ENCODE results near the gene PRKD2. TPM values are rescaled to one million over a fixed set of nuclear protein-coding genes. Genes with fewer than 3 reads are reported as not detected.
"Not testable (repeated sequence)": the region's sequence is repeated elsewhere in the genome, so short reads cannot be mapped to it uniquely, and the experiment has no call there.

PRKD2 gene
- total RNA-seq, 2 experiments from 2014 or later, result 62.2 to 62.3 TPM

DNA sequence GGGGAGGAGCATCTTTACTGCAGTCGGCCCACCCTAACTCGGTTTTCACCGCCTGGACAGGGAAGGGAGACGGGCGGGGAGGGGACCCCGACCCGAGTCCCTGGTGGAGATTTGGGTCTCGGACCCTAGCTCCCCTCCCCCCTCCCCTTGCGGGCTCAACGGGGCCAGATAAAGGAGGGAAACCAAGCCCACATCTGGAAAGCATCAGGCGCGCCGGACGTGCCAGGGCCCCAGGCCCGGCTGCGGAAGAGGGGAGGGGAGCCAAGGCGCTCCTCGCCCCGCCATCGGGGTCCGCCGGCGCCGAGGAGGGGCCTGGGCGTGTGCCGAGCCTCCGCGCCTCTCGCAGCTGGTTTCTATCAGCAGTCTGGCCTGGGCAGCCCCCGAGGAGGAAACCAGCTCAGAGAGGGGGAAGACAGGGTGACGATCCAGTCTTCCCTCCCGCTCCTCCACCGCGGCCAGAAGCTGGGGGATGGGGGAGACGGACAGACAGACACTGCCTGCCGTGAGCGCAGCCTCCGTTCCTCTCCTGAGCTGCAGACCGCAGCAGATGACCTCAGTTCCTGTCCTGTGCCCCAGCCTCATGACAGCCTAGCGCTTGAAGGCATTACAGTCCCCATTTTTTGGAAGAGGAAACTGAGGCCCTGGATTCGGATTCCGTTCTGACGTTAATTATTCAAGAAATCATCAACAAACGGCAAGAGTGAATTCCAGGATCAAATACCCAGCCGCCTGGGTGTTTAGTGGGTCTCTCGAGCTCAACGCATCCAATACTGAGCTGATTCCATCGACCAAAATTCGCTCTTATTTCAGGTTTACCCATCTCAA lies 77.3 kb downstream of the PRKD2 start:
- peaks cover 9% of the 10 kb centered on the region for H3K4me1 Mint-ChIP-seq (ENCODE audit: low read depth)
- intact Hi-C loops (cut with micrococcal nuclease), result no loop called here
- no peak overlapping the region for H3K4me3 Mint-ChIP-seq
- H3K27ac Mint-ChIP-seq, result no peak overlapping the region
- peak; percentile 67 for DNase-seq
- H3K27me3 Mint-ChIP-seq (ENCODE audit: low read depth), result peaks cover 2% of the 10 kb centered on the region
- no peaks in the 10 kb centered on the region for H3K9me3 Mint-ChIP-seq
- no peaks in the 10 kb centered on the region for H3K36me3 Mint-ChIP-seq (ENCODE audit: low read depth)
- CTCF ChIA-PET, result interaction anchor here (0.6 to 0.7 kb wide), 2 partner anchors 19 to 694 kb away, joined by 3 read pairs; no protein-coding TSS in a partner anchor

GRCh38 chr19:46637224-46637623 lies 79.7 kb downstream of the PRKD2 start:
- peaks cover 23% of the 10 kb centered on the region for H3K4me1 Mint-ChIP-seq (ENCODE audit: low read depth)
- peaks cover 2% of the 10 kb centered on the region for H3K27me3 Mint-ChIP-seq (ENCODE audit: low read depth)
- CTCF ChIA-PET, result interaction anchor here (0.6 to 1.8 kb wide), 10 partner anchors 11 to 346 kb away, joined by 3 to 15 read pairs (median 4); partner anchors contain the start of gene DACT3
- intact Hi-C loops (cut with micrococcal nuclease), result no loop called here
- peak; percentile 62 for DNase-seq
- H3K27ac Mint-ChIP-seq, result no peak overlapping the region
- no peaks in the 10 kb centered on the region for H3K9me3 Mint-ChIP-seq
- H3K4me3 Mint-ChIP-seq, result no peak overlapping the region
- no peaks in the 10 kb centered on the region for H3K36me3 Mint-ChIP-seq (ENCODE audit: low read depth)

GRCh38 chr19:46635920-46636761 lies 80.8 kb downstream of the PRKD2 start, which contains the start of gene GNG8:
TSS of gene GNG8 (minus strand) at chr19:46636202. CDS start at chr19:46634682, 1,520 bp downstream.
- intact Hi-C loops (cut with micrococcal nuclease), result no loop called here
- Mint-ChIP-seq H3K4me3 (peak within 1 kb of the TSS; percentile 70), H3K27me3 (ENCODE audit: low read depth) (peaks cover 2% of the 10 kb centered on the region), H3K36me3 (ENCODE audit: low read depth) (no peaks in the 10 kb centered on the region), H3K27ac (no peak within 1 kb of the TSS), H3K9me3 (no peaks in the 10 kb centered on the region), H3K4me1 (ENCODE audit: low read depth) (peaks cover 23% of the 10 kb centered on the region)
- CTCF ChIA-PET, result interaction anchor here (1.0 to 1.8 kb wide), 4 partner anchors 19 to 73 kb away, joined by 3 to 15 read pairs (median 12); partner anchors contain the start of gene DACT3
- no peak for DNase-seq

- H3K9me3 Mint-ChIP-seq, result no peaks in the 10 kb centered on the region
- DNase-seq, result no peak
- H3K4me1 Mint-ChIP-seq (ENCODE audit: low read depth), result peaks cover 23% of the 10 kb centered on the region
- no peak overlapping the region for H3K27ac Mint-ChIP-seq
- CTCF ChIA-PET, result interaction anchor here (1.2 to 4.7 kb wide), 3 partner anchors 14 to 34 kb away, joined by 3 to 13 read pairs (median 5); no protein-coding TSS in a partner anchor
- H3K4me3 Mint-ChIP-seq, result peak overlapping the region; percentile 65
- no peaks in the 10 kb centered on the region for H3K27me3 Mint-ChIP-seq (ENCODE audit: low read depth)
- intact Hi-C loops (cut with micrococcal nuclease), result loop anchor here (1.0 kb wide), 3 partner anchors 17 to 33 kb away; partner anchors contain the start of genes CALM3 and DACT3
- H3K36me3 Mint-ChIP-seq (ENCODE audit: low read depth), result no peaks in the 10 kb centered on the region
These were observed 82.2 kb downstream of the PRKD2 start for GRCh38 chr19:46634656-46635218.

- no peaks in the 10 kb centered on the region for H3K27me3 Mint-ChIP-seq (ENCODE audit: low read depth)
- peak overlapping the region; percentile 54 for H3K27ac Mint-ChIP-seq
- H3K4me1 Mint-ChIP-seq (ENCODE audit: low read depth), result peaks cover 21% of the 10 kb centered on the region
- CTCF ChIA-PET, result interaction anchor here (0.5 to 4.7 kb wide), 6 partner anchors 13 to 90 kb away, joined by 3 to 13 read pairs (median 4); partner anchors contain the start of gene DACT3
- no peaks in the 10 kb centered on the region for H3K9me3 Mint-ChIP-seq
- DNase-seq, result peak; percentile 99
- intact Hi-C loops (cut with micrococcal nuclease), result loop anchor here (1.0 kb wide), 3 partner anchors 17 to 33 kb away; partner anchors contain the start of genes CALM3 and DACT3
- peak overlapping the region; percentile 74 for H3K4me3 Mint-ChIP-seq
- no peaks in the 10 kb centered on the region for H3K36me3 Mint-ChIP-seq (ENCODE audit: low read depth)
These were observed 82.8 kb downstream of the PRKD2 start for GRCh38 chr19:46634045-46634655.

- peak overlapping the region; percentile 74 for H3K4me3 Mint-ChIP-seq
- H3K4me1 Mint-ChIP-seq (ENCODE audit: low read depth), result peaks cover 24% of the 10 kb centered on the region
- no peaks in the 10 kb centered on the region for H3K9me3 Mint-ChIP-seq
- H3K36me3 Mint-ChIP-seq (ENCODE audit: low read depth), result no peaks in the 10 kb centered on the region
- intact Hi-C loops (cut with micrococcal nuclease), result no loop called here
- H3K27me3 Mint-ChIP-seq (ENCODE audit: low read depth), result no peaks in the 10 kb centered on the region
- CTCF ChIA-PET, result interaction anchor here (1.2 to 4.7 kb wide), 6 partner anchors 12 to 33 kb away, joined by 3 to 13 read pairs (median 6); partner anchors contain the start of gene DACT3
- no peak for DNase-seq
- H3K27ac Mint-ChIP-seq, result no peak overlapping the region
These were observed 83.8 kb downstream of the PRKD2 start for GRCh38 chr19:46633130-46633529.

GRCh38 chr19:46631481-46631880 lies 85.4 kb downstream of the PRKD2 start:
- Mint-ChIP-seq H3K4me3 (no peak overlapping the region), H3K36me3 (ENCODE audit: low read depth) (no peaks in the 10 kb centered on the region)
- CTCF ChIA-PET, result interaction anchor here (0.5 to 4.7 kb wide), 3 partner anchors 15 to 133 kb away, joined by 3 to 13 read pairs (median 8); no protein-coding TSS in a partner anchor

GRCh38 chr19:46630586-46631205 lies 86.2 kb downstream of the PRKD2 start:
- H3K4me3 Mint-ChIP-seq, result no peak overlapping the region
- no peaks in the 10 kb centered on the region for H3K27me3 Mint-ChIP-seq (ENCODE audit: low read depth)
- no peaks in the 10 kb centered on the region for H3K9me3 Mint-ChIP-seq
- H3K4me1 Mint-ChIP-seq (ENCODE audit: low read depth), result peaks cover 30% of the 10 kb centered on the region
- DNase-seq, result no peak
- intact Hi-C loops (cut with micrococcal nuclease), result no loop called here
- no peaks in the 10 kb centered on the region for H3K36me3 Mint-ChIP-seq (ENCODE audit: low read depth)
- H3K27ac Mint-ChIP-seq, result no peak overlapping the region
- CTCF ChIA-PET, result interaction anchor here (0.5 to 4.7 kb wide), 4 partner anchors 11 to 132 kb away, joined by 3 to 13 read pairs (median 6); no protein-coding TSS in a partner anchor

More at GRCh38 chr19:46631481-46631880, 85.4 kb downstream of the PRKD2 start:
- peaks cover 30% of the 10 kb centered on the region for H3K4me1 Mint-ChIP-seq (ENCODE audit: low read depth)
- no peaks in the 10 kb centered on the region for H3K9me3 Mint-ChIP-seq
- DNase-seq, result no peak
- H3K27me3 Mint-ChIP-seq (ENCODE audit: low read depth), result no peaks in the 10 kb centered on the region
- intact Hi-C loops (cut with micrococcal nuclease), result no loop called here
- no peak overlapping the region for H3K27ac Mint-ChIP-seq

DNA sequence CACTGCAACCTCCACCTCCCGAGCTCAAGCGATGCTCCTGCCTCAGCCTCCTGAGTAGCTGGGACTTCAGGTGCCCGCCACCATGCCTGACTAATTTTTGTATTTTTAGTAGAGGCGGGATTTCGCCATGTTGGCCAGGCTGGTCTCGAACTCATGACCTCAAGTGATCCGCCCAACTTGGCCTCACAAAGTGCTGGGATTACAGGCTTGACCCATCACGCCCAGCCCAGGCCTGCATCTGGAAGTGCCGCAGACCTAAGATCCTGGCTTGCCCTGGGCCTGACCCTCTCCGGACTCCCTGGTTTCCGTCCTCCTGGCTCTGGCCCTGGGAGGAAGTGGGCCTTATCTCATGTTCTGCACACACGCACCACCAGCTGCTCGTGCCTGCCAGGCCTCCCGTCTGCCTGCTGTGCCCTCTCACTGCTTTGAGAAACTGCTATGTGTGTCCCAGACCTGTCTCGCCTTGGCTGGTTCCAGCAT lies 87.3 kb downstream of the PRKD2 start:
- H3K27ac Mint-ChIP-seq, result no peak overlapping the region
- no peaks in the 10 kb centered on the region for H3K9me3 Mint-ChIP-seq
- H3K36me3 Mint-ChIP-seq (ENCODE audit: low read depth), result peaks cover 2% of the 10 kb centered on the region
- H3K27me3 Mint-ChIP-seq (ENCODE audit: low read depth), result no peaks in the 10 kb centered on the region
- H3K4me3 Mint-ChIP-seq, result no peak overlapping the region
- DNase-seq, result no peak
- intact Hi-C loops (cut with micrococcal nuclease), result no loop called here
- CTCF ChIA-PET, result interaction anchor here (0.6 to 1.5 kb wide), 2 partner anchors 13 to 826 kb away, joined by 3 to 4 read pairs; no protein-coding TSS in a partner anchor
- H3K4me1 Mint-ChIP-seq (ENCODE audit: low read depth), result peaks cover 34% of the 10 kb centered on the region

DNA sequence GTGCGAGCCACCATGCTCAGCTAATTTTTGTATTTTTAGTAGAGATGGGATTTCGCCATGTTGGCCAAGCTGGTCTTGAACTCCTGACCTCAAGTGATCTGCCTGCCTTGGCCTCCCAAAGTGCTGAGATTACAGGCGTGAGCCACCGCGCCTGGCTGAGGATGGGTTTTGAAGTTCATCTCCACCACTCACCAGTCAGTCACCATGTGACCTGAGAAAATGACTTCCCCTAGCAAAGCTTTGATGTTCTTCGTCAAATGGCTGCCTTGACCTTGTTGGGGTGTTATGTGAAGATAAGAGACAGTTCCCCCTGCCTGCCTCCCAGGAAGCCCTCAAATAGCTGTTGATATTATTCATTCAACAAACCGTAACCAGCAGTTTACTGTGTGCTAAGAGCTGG lies 87.9 kb downstream of the PRKD2 start:
- CTCF ChIA-PET, result interaction anchor here (0.6 to 1.5 kb wide), 2 partner anchors 12 to 825 kb away, joined by 3 to 4 read pairs; no protein-coding TSS in a partner anchor
- intact Hi-C loops (cut with micrococcal nuclease); H3K27ac Mint-ChIP-seq; H3K27me3 Mint-ChIP-seq (ENCODE audit: low read depth); H3K4me3 Mint-ChIP-seq; DNase-seq; H3K36me3 Mint-ChIP-seq (ENCODE audit: low read depth); H3K9me3 Mint-ChIP-seq: not testable (repeated sequence)
- peaks cover 36% of the 10 kb centered on the region for H3K4me1 Mint-ChIP-seq (ENCODE audit: low read depth)

DNA sequence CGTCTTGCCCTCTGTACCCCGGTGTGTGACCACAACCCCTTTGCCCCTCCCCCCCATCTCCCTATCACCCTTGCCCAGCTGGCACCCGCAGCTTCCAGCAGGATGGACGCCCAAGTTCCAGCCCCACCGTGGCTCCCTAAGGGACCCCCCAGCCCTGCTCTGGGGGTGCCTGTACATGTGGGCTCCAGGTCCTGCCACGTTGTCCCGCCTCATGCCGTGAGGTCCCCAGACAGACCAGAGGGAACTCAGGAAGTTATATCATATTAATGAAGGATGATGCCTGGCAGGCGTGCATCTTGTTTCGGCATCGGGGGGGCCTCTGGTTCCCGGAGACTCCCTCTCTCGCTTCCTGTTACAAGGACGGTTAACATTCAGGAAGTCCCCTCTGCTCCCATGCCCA lies 90.5 kb downstream of the PRKD2 start:
- H3K9me3 Mint-ChIP-seq, result no peaks in the 10 kb centered on the region
- peaks cover 40% of the 10 kb centered on the region for H3K4me1 Mint-ChIP-seq (ENCODE audit: low read depth)
- intact Hi-C loops (cut with micrococcal nuclease), result no loop called here
- CTCF ChIA-PET, result interaction anchor here (0.7 to 2.5 kb wide), 2 partner anchors 35 to 726 kb away, joined by 3 to 10 read pairs; partner anchors contain the start of gene DACT3
- peaks cover 9% of the 10 kb centered on the region for H3K36me3 Mint-ChIP-seq (ENCODE audit: low read depth)
- DNase-seq, result no peak
- H3K27me3 Mint-ChIP-seq (ENCODE audit: low read depth), result no peaks in the 10 kb centered on the region
- peak overlapping the region; percentile 61 for H3K27ac Mint-ChIP-seq
- no peak overlapping the region for H3K4me3 Mint-ChIP-seq

Measured in activated naive CD4-positive, alpha-beta T cell treated with anti-CD3 and anti-CD28 coated beads for 36 hours (primary cell).